Karpas-422 (cell line): ENCODE measurements around the gene C11orf91. TPM values are rescaled to one million over a fixed set of nuclear protein-coding genes. Genes with fewer than 3 reads are reported as not detected.

Experiments used
- DNase-seq: peaks from one replicate; pipeline ENCODE4 v3.0.0-alpha.2; 2015
- H2AFZ ChIP-seq: fragments of 200-600 bp; sonication (generic); 2 replicates; pipeline ENCODE4 v1.6.1; 2014; ENCODE audit warnings: antibody characterized with exemption, low read length, mixed read lengths
- H3K27ac ChIP-seq: fragments of 200-600 bp; sonication (generic); 2 replicates; pipeline ENCODE4 v1.5.1; 2014; ENCODE audit warnings: mild to moderate bottlenecking, low read length, moderate library complexity
- H3K27me3 ChIP-seq: fragments of 200-600 bp; sonication (generic); 2 replicates; pipeline ENCODE4 v1.6.1; 2014; ENCODE audit warnings: low read length, mixed read lengths
- H3K36me3 ChIP-seq: fragments of 200-600 bp; sonication (generic); 2 replicates; pipeline ENCODE4 v1.6.1; 2014; ENCODE audit warnings: low read length, mixed read lengths; ENCODE audit not compliant: insufficient read depth
- H3K4me1 ChIP-seq: fragments of 200-600 bp; sonication (generic); 2 replicates; pipeline ENCODE4 v1.6.1; 2014; ENCODE audit warnings: mild to moderate bottlenecking, low read length, mixed read lengths
- H3K4me2 ChIP-seq: fragments of 200-600 bp; sonication (generic); 2 replicates; pipeline ENCODE4 v1.6.1; 2014; ENCODE audit warnings: low read length, low read depth, mild to moderate bottlenecking; ENCODE audit not compliant: poor library complexity, severe bottlenecking
- H3K4me3 ChIP-seq: fragments of 200-600 bp; sonication (generic); 2 replicates; pipeline ENCODE4 v1.5.1; 2014; ENCODE audit warnings: mild to moderate bottlenecking, antibody characterized with exemption, low read length, mixed read lengths
- H3K79me2 ChIP-seq: fragments of 200-600 bp; sonication (generic); 2 replicates; pipeline ENCODE4 v1.6.1; 2014; ENCODE audit warnings: mild to moderate bottlenecking, low read length, mixed read lengths
- H3K9ac ChIP-seq: fragments of 200-600 bp; sonication (generic); 2 replicates; pipeline ENCODE4 v1.6.0; 2014; ENCODE audit warnings: low read length
- H3K9me2 ChIP-seq: fragments of 200-600 bp; sonication (generic), shearing (Covaris generic); replicated peaks from 2 replicates; pipeline ENCODE4 v1.6.0; 2014; ENCODE audit warnings: mild to moderate bottlenecking, low read length, moderate library complexity; ENCODE audit not compliant: insufficient read depth
- H3K9me3 ChIP-seq: fragments of 300-700, 200-600 bp; sonication (generic); 2 replicates; pipeline ENCODE4 v1.6.1; 2014; ENCODE audit warnings: low read length, mixed read lengths
- H4K20me1 ChIP-seq: fragments of 200-600 bp; sonication (generic); 2 replicates; pipeline ENCODE4 v1.6.1; 2014; ENCODE audit warnings: mild to moderate bottlenecking, antibody characterized with exemption, low read length, low read depth; ENCODE audit not compliant: insufficient read depth
- total RNA-seq: library from RNA; depleted of rRNA; stranded (reverse); fragments of >200 nt; shearing (Covaris generic); gene quantifications from 2 replicates; pipeline ENCODE4 v1.2.3, GENCODE V29; 2014; ENCODE audit warnings: low replicate concordance

The C11orf91 gene
- total RNA-seq, 1 experiment from 2014 or later, result not detected

- Histone ChIP-seq H3K36me3 (no peaks in the 10 kb centered on the region), H3K4me1 (no peaks in the 10 kb centered on the region), H3K4me3 (no peak overlapping the region), H3K27me3 (no peaks in the 10 kb centered on the region), H3K9me3 (no peaks in the 10 kb centered on the region), H2AFZ (no peak overlapping the region), H3K9me2 (no peaks in the 10 kb centered on the region), H3K79me2 (no peaks in the 10 kb centered on the region), H3K4me2 (no peak overlapping the region), H3K27ac (no peak overlapping the region), H3K9ac (no peak overlapping the region), H4K20me1 (no peaks in the 10 kb centered on the region)
- DNase-seq, result peak; percentile 6
These were observed 41.1 kb downstream of the C11orf91 start for GRCh38 chr11:33659370-33660139.

- Histone ChIP-seq H3K4me2 (no peak overlapping the region), H3K36me3 (no peaks in the 10 kb centered on the region), H3K27me3 (no peaks in the 10 kb centered on the region), H2AFZ (no peak overlapping the region), H4K20me1 (no peaks in the 10 kb centered on the region), H3K9ac (no peak overlapping the region), H3K27ac (no peak overlapping the region), H3K79me2 (no peaks in the 10 kb centered on the region), H3K9me3 (no peaks in the 10 kb centered on the region), H3K4me1 (no peaks in the 10 kb centered on the region), H3K9me2 (no peaks in the 10 kb centered on the region), H3K4me3 (no peak overlapping the region)
- peak; percentile 16 for DNase-seq
These were observed 42.3 kb downstream of the C11orf91 start for GRCh38 chr11:33658195-33658900.

- Histone ChIP-seq H3K79me2 (no peaks in the 10 kb centered on the region), H3K27me3 (no peaks in the 10 kb centered on the region), H3K27ac (no peak overlapping the region), H4K20me1 (no peaks in the 10 kb centered on the region), H2AFZ (no peak overlapping the region), H3K9me2 (no peaks in the 10 kb centered on the region), H3K4me1 (no peaks in the 10 kb centered on the region), H3K9ac (no peak overlapping the region), H3K36me3 (no peaks in the 10 kb centered on the region), H3K9me3 (no peaks in the 10 kb centered on the region), H3K4me2 (no peak overlapping the region), H3K4me3 (no peak overlapping the region)
- peak; percentile 25 for DNase-seq
These were observed 42.9 kb downstream of the C11orf91 start for GRCh38 chr11:33657757-33658156.

- Histone ChIP-seq H3K4me1 (no peaks in the 10 kb centered on the region), H3K4me2 (no peak overlapping the region), H3K27me3 (no peaks in the 10 kb centered on the region), H3K36me3 (no peaks in the 10 kb centered on the region), H3K9me3 (no peaks in the 10 kb centered on the region), H3K27ac (no peak overlapping the region), H3K79me2 (no peaks in the 10 kb centered on the region), H3K9me2 (no peaks in the 10 kb centered on the region), H3K4me3 (no peak overlapping the region), H4K20me1 (no peaks in the 10 kb centered on the region), H2AFZ (no peak overlapping the region), H3K9ac (no peak overlapping the region)
- peak; percentile 24 for DNase-seq
These were observed 43.9 kb downstream of the C11orf91 start for GRCh38 chr11:33656768-33657167.

- DNase-seq, result peak; percentile 33
These were observed 44.6 kb downstream of the C11orf91 start for GRCh38 chr11:33655842-33656600.

GRCh38 chr11:33654594-33654993 lies 46.0 kb downstream of the C11orf91 start:
- Histone ChIP-seq H2AFZ (no peak overlapping the region), H3K4me2 (no peak overlapping the region)

More at GRCh38 chr11:33655842-33656600, 44.6 kb downstream of the C11orf91 start:
- H3K9me3 ChIP-seq, result no peaks in the 10 kb centered on the region
- H3K27ac ChIP-seq, result no peak overlapping the region
- no peaks in the 10 kb centered on the region for H3K9me2 ChIP-seq
- no peak overlapping the region for H3K4me2 ChIP-seq
- H4K20me1 ChIP-seq, result no peaks in the 10 kb centered on the region
- no peak overlapping the region for H3K9ac ChIP-seq
- H2AFZ ChIP-seq, result no peak overlapping the region
- H3K79me2 ChIP-seq, result no peaks in the 10 kb centered on the region
- no peak overlapping the region for H3K4me3 ChIP-seq
- H3K4me1 ChIP-seq, result no peaks in the 10 kb centered on the region
- H3K27me3 ChIP-seq, result no peaks in the 10 kb centered on the region
- no peaks in the 10 kb centered on the region for H3K36me3 ChIP-seq

GRCh38 chr11:33652930-33653329 lies 47.7 kb downstream of the C11orf91 start:
- peak; percentile 17 for DNase-seq
- Histone ChIP-seq H3K9me2 (no peaks in the 10 kb centered on the region), H3K36me3 (no peaks in the 10 kb centered on the region), H3K4me3 (no peak overlapping the region), H2AFZ (no peak overlapping the region), H3K9me3 (no peaks in the 10 kb centered on the region), H3K27ac (no peak overlapping the region), H3K4me1 (no peaks in the 10 kb centered on the region), H3K79me2 (no peaks in the 10 kb centered on the region), H3K9ac (no peak overlapping the region), H4K20me1 (no peaks in the 10 kb centered on the region), H3K27me3 (no peaks in the 10 kb centered on the region), H3K4me2 (no peak overlapping the region)

More at GRCh38 chr11:33654594-33654993, 46.0 kb downstream of the C11orf91 start:
- H3K79me2 ChIP-seq, result no peaks in the 10 kb centered on the region
- H3K27ac ChIP-seq, result no peak overlapping the region
- DNase-seq, result peak; percentile 20
- H3K4me1 ChIP-seq, result no peaks in the 10 kb centered on the region
- H3K4me3 ChIP-seq, result no peak overlapping the region
- H4K20me1 ChIP-seq, result no peaks in the 10 kb centered on the region
- H3K27me3 ChIP-seq, result no peaks in the 10 kb centered on the region
- no peak overlapping the region for H3K9ac ChIP-seq
- no peaks in the 10 kb centered on the region for H3K9me2 ChIP-seq
- no peaks in the 10 kb centered on the region for H3K9me3 ChIP-seq
- no peaks in the 10 kb centered on the region for H3K36me3 ChIP-seq

- Histone ChIP-seq H3K27me3 (no peaks in the 10 kb centered on the region), H3K9me3 (no peaks in the 10 kb centered on the region), H4K20me1 (no peaks in the 10 kb centered on the region), H3K27ac (no peak overlapping the region), H3K4me2 (no peak overlapping the region), H2AFZ (no peak overlapping the region), H3K79me2 (no peaks in the 10 kb centered on the region), H3K4me1 (no peaks in the 10 kb centered on the region), H3K9me2 (no peaks in the 10 kb centered on the region), H3K4me3 (no peak overlapping the region), H3K9ac (no peak overlapping the region), H3K36me3 (no peaks in the 10 kb centered on the region)
- DNase-seq, result no peak
These were observed 48.2 kb downstream of the C11orf91 start for GRCh38 chr11:33652431-33652830.
